ENCODE results near the gene MFAP4. TPM values are rescaled to one million over a fixed set of nuclear protein-coding genes. Genes with fewer than 3 reads are reported as not detected.

Gene MFAP4
- total RNA-seq, result 307 to 312 TPM (median 310 TPM) in 3 replicates
- long read RNA-seq, transcript MFAP4-202 (6 exons, 1,932 nt), result minor isoform, 57 of 867 reads
- long read RNA-seq, transcript MFAP4-201 (6 exons, 1,873 nt), result major isoform, 721 of 867 reads
- long read RNA-seq, transcript MFAP4-203 (5 exons, 1,876 nt), result minor isoform, 19 of 867 reads
- long read RNA-seq, partial matches to known transcripts, result 16 of 867 reads
- long read RNA-seq, other reads (novel, unspliced or antisense), result 53 of 867 reads

GRCh38 chr17:19386974-19387920 lies at the start of gene MFAP4:
Gene MFAP4, minus strand, starts transcription at chr17:19387190. Its CDS starts 35 bp downstream, at chr17:19387155.
- Mint-ChIP-seq H3K36me3 (ENCODE audit: low read depth) (peaks cover 12% of the 10 kb centered on the region), H3K27me3 (ENCODE audit: low read depth) (no peaks in the 10 kb centered on the region), H3K27ac (ENCODE audit: unreplicated experiment) (peak within 1 kb of the TSS; percentile 99), H3K4me1 (ENCODE audit: low read depth) (peaks cover 84% of the 10 kb centered on the region), H3K4me3 (ENCODE audit: unreplicated experiment) (peak within 1 kb of the TSS; percentile 78), H3K9me3 (ENCODE audit: low read depth) (no peaks in the 10 kb centered on the region)
- no peak for TF ChIP-seq CTCF (IDR thresholded peaks at IDR 0.05)
- peak; percentile 90 for DNase-seq (ENCODE audit: low spot score)

GRCh38 chr17:19433727-19434340 lies 46.8 kb upstream of the MFAP4 start:
- no peaks in the 10 kb centered on the region for H3K9me3 Mint-ChIP-seq (ENCODE audit: low read depth)
- DNase-seq (ENCODE audit: low spot score), result no peak
- no peaks in the 10 kb centered on the region for H3K27me3 Mint-ChIP-seq (ENCODE audit: low read depth)
- no peaks in the 10 kb centered on the region for H3K4me1 Mint-ChIP-seq (ENCODE audit: low read depth)
- H3K4me3 Mint-ChIP-seq (ENCODE audit: unreplicated experiment), result no peak overlapping the region
- no peak overlapping the region for H3K27ac Mint-ChIP-seq (ENCODE audit: unreplicated experiment)
- no peak for TF ChIP-seq CTCF (IDR thresholded peaks at IDR 0.05)
- no peaks in the 10 kb centered on the region for H3K36me3 Mint-ChIP-seq (ENCODE audit: low read depth)

GRCh38 chr17:19433255-19433654 lies 46.3 kb upstream of the MFAP4 start:
- DNase-seq (ENCODE audit: low spot score), result no peak
- no peaks in the 10 kb centered on the region for H3K27me3 Mint-ChIP-seq (ENCODE audit: low read depth)
- H3K4me1 Mint-ChIP-seq (ENCODE audit: low read depth), result no peaks in the 10 kb centered on the region
- TF ChIP-seq CTCF (IDR thresholded peaks at IDR 0.05), result no peak
- no peaks in the 10 kb centered on the region for H3K9me3 Mint-ChIP-seq (ENCODE audit: low read depth)
- no peak overlapping the region for H3K27ac Mint-ChIP-seq (ENCODE audit: unreplicated experiment)
- H3K36me3 Mint-ChIP-seq (ENCODE audit: low read depth), result no peaks in the 10 kb centered on the region
- H3K4me3 Mint-ChIP-seq (ENCODE audit: unreplicated experiment), result no peak overlapping the region

- no peak for TF ChIP-seq CTCF (IDR thresholded peaks at IDR 0.05)
- no peaks in the 10 kb centered on the region for H3K27me3 Mint-ChIP-seq (ENCODE audit: low read depth)
- H3K27ac Mint-ChIP-seq (ENCODE audit: unreplicated experiment), result no peak overlapping the region
- DNase-seq (ENCODE audit: low spot score), result no peak
- H3K4me1 Mint-ChIP-seq (ENCODE audit: low read depth), result no peaks in the 10 kb centered on the region
- H3K36me3 Mint-ChIP-seq (ENCODE audit: low read depth), result no peaks in the 10 kb centered on the region
- no peaks in the 10 kb centered on the region for H3K9me3 Mint-ChIP-seq (ENCODE audit: low read depth)
- H3K4me3 Mint-ChIP-seq (ENCODE audit: unreplicated experiment), result no peak overlapping the region
These were observed 44.7 kb upstream of the MFAP4 start for GRCh38 chr17:19431691-19432090.

GRCh38 chr17:19426631-19427030 lies 39.6 kb upstream of the MFAP4 start:
- H3K9me3 Mint-ChIP-seq (ENCODE audit: low read depth), result no peaks in the 10 kb centered on the region
- H3K4me1 Mint-ChIP-seq (ENCODE audit: low read depth), result no peaks in the 10 kb centered on the region
- no peaks in the 10 kb centered on the region for H3K36me3 Mint-ChIP-seq (ENCODE audit: low read depth)
- no peak for TF ChIP-seq CTCF (IDR thresholded peaks at IDR 0.05)
- no peaks in the 10 kb centered on the region for H3K27me3 Mint-ChIP-seq (ENCODE audit: low read depth)
- H3K27ac Mint-ChIP-seq (ENCODE audit: unreplicated experiment), result no peak overlapping the region
- no peak for DNase-seq (ENCODE audit: low spot score)
- no peak overlapping the region for H3K4me3 Mint-ChIP-seq (ENCODE audit: unreplicated experiment)
